Activated T-helper 17 cell treated with anti-CD3 and anti-CD28 coated beads, Interleukin-2, amount 50 U/mL, for 72 hours (primary cell): ENCODE measurements around the gene SLC30A7. TPM values are rescaled to one million over a fixed set of nuclear protein-coding genes. Genes with fewer than 3 reads are reported as not detected.

Source experiments
- ATAC-seq: fragments of 150-1000 bp; cut with Tn5 transposase; replicated peaks from 2 replicates; pipeline ENCODE4 v1.10.0; 2021; ENCODE audit warnings: mild to moderate bottlenecking, moderate library complexity
- H3K27ac Mint-ChIP-seq: one replicate; pipeline ENCODE4 v1.8.0; 2022; ENCODE audit warnings: mixed read lengths
- H3K27me3 Mint-ChIP-seq: one replicate; pipeline ENCODE4 v1.8.0; 2022; ENCODE audit warnings: mixed read lengths
- H3K36me3 Mint-ChIP-seq: one replicate; pipeline ENCODE4 v1.8.0; 2022; ENCODE audit warnings: low read depth, mild to moderate bottlenecking, mixed read lengths
- H3K4me1 Mint-ChIP-seq: one replicate; pipeline ENCODE4 v1.8.0; 2022; ENCODE audit warnings: mixed read lengths
- H3K4me3 Mint-ChIP-seq: one replicate; pipeline ENCODE4 v1.8.0; 2022; ENCODE audit warnings: mild to moderate bottlenecking, mixed read lengths
- H3K9me3 Mint-ChIP-seq: one replicate; pipeline ENCODE4 v1.8.0; 2022; ENCODE audit warnings: mixed read lengths
- total RNA-seq, 2 donors: library from RNA; stranded (reverse); gene quantifications; one replicate each; pipeline ENCODE4 v1.2.3, GENCODE V29; 2022

Gene SLC30A7
- total RNA-seq, 2 donors from 2014 or later: 39.1 to 51.6 TPM

DNA sequence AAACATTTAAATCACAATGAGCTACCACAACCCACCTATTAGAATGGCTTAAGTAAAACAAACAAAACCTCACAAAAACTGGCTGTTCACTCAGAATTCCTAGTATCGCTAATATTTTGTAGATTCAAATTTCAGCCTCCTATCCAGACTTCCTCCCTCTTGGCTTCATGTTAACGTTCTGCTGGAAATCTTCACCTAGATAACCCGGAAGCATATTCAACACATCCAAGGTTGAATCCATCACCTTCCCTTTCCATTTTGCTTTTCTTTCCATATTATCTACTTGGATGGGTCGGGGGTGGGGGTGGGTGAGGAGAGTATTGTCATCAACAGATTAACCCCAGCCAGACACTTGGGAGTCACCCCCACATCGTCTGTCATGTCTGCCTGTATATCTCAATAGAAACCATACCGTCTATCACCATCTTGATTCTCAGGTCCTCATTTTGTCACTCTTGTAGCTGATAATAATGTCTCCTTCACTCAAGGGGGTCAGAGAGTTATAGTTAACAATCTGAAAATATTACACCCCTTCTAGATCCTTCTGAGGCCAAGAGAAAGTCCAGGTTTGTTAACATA is 131.4 kb downstream of the SLC30A7 start:
- Mint-ChIP-seq H3K27ac (peak overlapping the region; percentile 31), H3K4me3 (peak overlapping the region; percentile 92), H3K36me3 (peaks cover 56% of the 10 kb centered on the region), H3K27me3 (no peaks in the 10 kb centered on the region), H3K9me3 (no peaks in the 10 kb centered on the region), H3K4me1 (peaks cover 33% of the 10 kb centered on the region)
- no peak for ATAC-seq

GRCh38 chr1:101028466-101028865 is 132.6 kb downstream of the SLC30A7 start:
- no peaks in the 10 kb centered on the region for H3K9me3 Mint-ChIP-seq

GRCh38 chr1:101029184-101029583 is 133.3 kb downstream of the SLC30A7 start:
- no peaks in the 10 kb centered on the region for H3K27me3 Mint-ChIP-seq
- no peaks in the 10 kb centered on the region for H3K9me3 Mint-ChIP-seq
- H3K4me3 Mint-ChIP-seq: peak overlapping the region; percentile 92
- no peak for ATAC-seq
- H3K36me3 Mint-ChIP-seq: peaks cover 41% of the 10 kb centered on the region
- H3K4me1 Mint-ChIP-seq: peaks cover 30% of the 10 kb centered on the region
- H3K27ac Mint-ChIP-seq: no peak overlapping the region

More at GRCh38 chr1:101028466-101028865, 132.6 kb downstream of the SLC30A7 start:
- Mint-ChIP-seq H3K4me3 (peak overlapping the region; percentile 92), H3K27ac (no peak overlapping the region), H3K36me3 (peaks cover 48% of the 10 kb centered on the region), H3K27me3 (no peaks in the 10 kb centered on the region), H3K4me1 (peaks cover 36% of the 10 kb centered on the region)
- no peak for ATAC-seq

DNA sequence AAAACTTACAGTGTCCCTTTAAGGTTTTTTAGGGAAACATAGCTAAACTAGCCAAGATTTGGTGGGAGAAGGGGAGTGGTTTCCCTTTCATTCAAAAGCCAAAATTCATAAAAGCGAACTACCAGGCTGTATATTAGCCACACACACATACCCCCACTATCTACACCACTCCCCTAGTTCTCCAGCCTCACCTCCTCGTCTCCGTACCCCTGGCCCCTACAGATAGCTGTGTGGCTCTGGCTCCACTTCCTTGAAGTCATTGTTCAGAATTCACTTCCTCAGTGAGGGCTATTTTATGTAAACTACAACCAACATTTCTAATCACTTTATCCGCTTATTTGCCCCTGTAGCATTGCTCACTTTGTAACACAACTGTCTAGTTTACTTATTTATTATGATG is 135.0 kb downstream of the SLC30A7 start:
- no peaks in the 10 kb centered on the region for H3K27me3 Mint-ChIP-seq
- peak overlapping the region; percentile 34 for H3K4me3 Mint-ChIP-seq
- ATAC-seq: no peak
- H3K4me1 Mint-ChIP-seq: peaks cover 31% of the 10 kb centered on the region
- H3K36me3 Mint-ChIP-seq: peaks cover 41% of the 10 kb centered on the region
- no peaks in the 10 kb centered on the region for H3K9me3 Mint-ChIP-seq
- peak overlapping the region; percentile 56 for H3K27ac Mint-ChIP-seq

Other genes with a start within 250 kb of the SLC30A7 start
- gene VCAM1, start 176.3 kb upstream of the SLC30A7 start, total RNA-seq: not detected
- 1 to 10 TPM; 5.9 to 6.0 TPM for gene EXTL2, start 1.2 kb upstream of the SLC30A7 start, total RNA-seq
- 10 to 100 TPM; 18.4 to 42.8 TPM for gene DPH5, start 129.7 kb downstream of the SLC30A7 start, total RNA-seq